ENCODE data around the gene PGPEP1. TPM values are rescaled to one million over a fixed set of nuclear protein-coding genes. Genes with fewer than 3 reads are reported as not detected.

PGPEP1 gene
- total RNA-seq, 1 donor from 2014 or later, result 12.6 TPM

DNA sequence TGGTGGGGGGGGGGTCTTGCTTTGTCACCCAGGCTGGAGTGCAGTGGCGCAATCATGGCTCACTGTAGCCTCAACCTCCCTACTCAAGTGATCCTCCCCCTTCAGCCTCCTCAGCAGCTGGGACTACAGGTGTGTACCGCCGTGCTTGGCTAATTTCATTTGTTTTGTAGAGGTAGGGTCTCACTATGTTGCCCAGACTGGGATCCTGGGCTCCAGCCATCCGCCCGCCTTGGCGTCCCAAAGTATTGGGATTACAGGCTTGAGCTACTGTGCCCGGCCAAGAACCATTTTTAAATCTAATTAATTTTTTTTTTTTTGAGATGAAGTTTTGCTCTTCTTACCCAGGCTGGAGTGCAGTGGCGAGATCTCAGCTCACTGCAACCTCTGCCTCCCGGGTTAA lies 40.7 kb upstream of the PGPEP1 start:
- no peaks in the 10 kb centered on the region for H3K27me3 ChIP-seq (ENCODE audit: control insufficient read depth, insufficient read depth, low read length)
- TF ChIP-seq, protein P1, sequence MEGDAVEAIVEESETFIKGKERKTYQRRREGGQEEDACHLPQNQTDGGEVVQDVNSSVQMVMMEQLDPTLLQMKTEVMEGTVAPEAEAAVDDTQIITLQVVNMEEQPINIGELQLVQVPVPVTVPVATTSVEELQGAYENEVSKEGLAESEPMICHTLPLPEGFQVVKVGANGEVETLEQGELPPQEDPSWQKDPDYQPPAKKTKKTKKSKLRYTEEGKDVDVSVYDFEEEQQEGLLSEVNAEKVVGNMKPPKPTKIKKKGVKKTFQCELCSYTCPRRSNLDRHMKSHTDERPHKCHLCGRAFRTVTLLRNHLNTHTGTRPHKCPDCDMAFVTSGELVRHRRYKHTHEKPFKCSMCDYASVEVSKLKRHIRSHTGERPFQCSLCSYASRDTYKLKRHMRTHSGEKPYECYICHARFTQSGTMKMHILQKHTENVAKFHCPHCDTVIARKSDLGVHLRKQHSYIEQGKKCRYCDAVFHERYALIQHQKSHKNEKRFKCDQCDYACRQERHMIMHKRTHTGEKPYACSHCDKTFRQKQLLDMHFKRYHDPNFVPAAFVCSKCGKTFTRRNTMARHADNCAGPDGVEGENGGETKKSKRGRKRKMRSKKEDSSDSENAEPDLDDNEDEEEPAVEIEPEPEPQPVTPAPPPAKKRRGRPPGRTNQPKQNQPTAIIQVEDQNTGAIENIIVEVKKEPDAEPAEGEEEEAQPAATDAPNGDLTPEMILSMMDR (IDR thresholded peaks at IDR 0.05; ENCODE audit: insufficient read depth, low read length, severe bottlenecking), result no peak
- H3K36me3 ChIP-seq (ENCODE audit: control insufficient read depth, insufficient read depth, low read length), result no peaks in the 10 kb centered on the region
- FAIRE-seq (no peak), DNase-seq (ENCODE audit: low read depth) (no peak)
- no peak overlapping the region for H3K4me3 ChIP-seq (ENCODE audit: low read depth, low read length)

DNA sequence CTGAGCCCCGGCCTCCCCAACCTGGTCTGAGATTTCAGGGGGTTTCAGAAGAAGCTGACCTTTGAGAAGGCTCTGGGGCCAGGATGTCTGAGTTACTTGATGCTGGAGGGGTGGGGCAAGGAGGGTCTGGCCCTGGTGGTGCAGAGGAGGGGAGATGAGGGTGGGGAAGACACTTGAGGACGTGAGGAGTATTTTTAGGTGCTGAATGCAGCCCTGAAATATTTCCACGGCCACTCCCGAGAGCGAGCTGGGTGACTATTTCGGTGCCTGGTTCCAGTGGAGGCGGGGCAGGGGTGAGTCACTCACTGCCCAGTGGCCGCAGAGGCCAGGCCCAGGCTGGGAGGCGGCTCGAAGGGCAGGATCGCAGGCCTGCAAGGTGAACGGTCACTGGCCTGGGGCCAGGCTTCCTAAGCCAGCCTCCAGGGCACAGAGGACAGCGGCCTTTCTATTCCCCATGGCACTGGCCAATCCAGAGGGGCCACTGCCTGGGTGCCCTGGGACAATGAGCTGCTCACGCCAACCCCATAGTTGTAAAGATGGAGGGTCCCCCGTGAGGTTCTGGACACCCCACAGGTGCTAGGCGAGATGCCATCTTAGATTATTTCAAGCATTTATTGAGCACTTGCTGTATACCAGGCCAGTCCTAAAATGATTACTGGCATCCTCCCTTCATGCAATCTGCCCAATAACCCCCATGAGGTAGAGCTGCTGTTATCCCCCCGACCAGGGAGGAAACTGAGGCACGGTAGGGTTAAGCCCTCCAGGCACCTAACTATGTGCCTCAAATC lies 39.3 kb upstream of the PGPEP1 start:
- no peak overlapping the region for H3K4me3 ChIP-seq (ENCODE audit: low read depth, low read length)
- TF ChIP-seq, protein P1 (IDR thresholded peaks at IDR 0.05; ENCODE audit: insufficient read depth, low read length, severe bottlenecking), result no peak
- no peaks in the 10 kb centered on the region for H3K27me3 ChIP-seq (ENCODE audit: control insufficient read depth, insufficient read depth, low read length)
- DNase-seq (ENCODE audit: low read depth), result no peak
- FAIRE-seq, result no peak
- H3K36me3 ChIP-seq (ENCODE audit: control insufficient read depth, insufficient read depth, low read length), result peaks cover 1% of the 10 kb centered on the region

- peaks cover 3% of the 10 kb centered on the region for H3K36me3 ChIP-seq (ENCODE audit: control insufficient read depth, insufficient read depth, low read length)
- no peak for DNase-seq (ENCODE audit: low read depth)
- H3K4me3 ChIP-seq (ENCODE audit: low read depth, low read length), result no peak overlapping the region
- no peak for FAIRE-seq
- H3K27me3 ChIP-seq (ENCODE audit: control insufficient read depth, insufficient read depth, low read length), result no peaks in the 10 kb centered on the region
- TF ChIP-seq, protein P1 (IDR thresholded peaks at IDR 0.05; ENCODE audit: insufficient read depth, low read length, severe bottlenecking), result no peak
These were observed 38.7 kb upstream of the PGPEP1 start for GRCh38 chr19:18301718-18302111.

- Histone ChIP-seq H3K27me3 (ENCODE audit: control insufficient read depth, insufficient read depth, low read length) (no peaks in the 10 kb centered on the region), H3K4me3 (ENCODE audit: low read depth, low read length) (peak overlapping the region; percentile 19), H3K36me3 (ENCODE audit: control insufficient read depth, insufficient read depth, low read length) (peaks cover 10% of the 10 kb centered on the region)
- TF ChIP-seq, protein P1 (IDR thresholded peaks at IDR 0.05; ENCODE audit: insufficient read depth, low read length, severe bottlenecking), result no peak
- FAIRE-seq (no peak), DNase-seq (ENCODE audit: low read depth) (no peak)
These were observed 36.3 kb upstream of the PGPEP1 start for GRCh38 chr19:18304208-18304457.

- TF ChIP-seq, protein P1 (IDR thresholded peaks at IDR 0.05; ENCODE audit: insufficient read depth, low read length, severe bottlenecking), result no peak
- H3K4me3 ChIP-seq (ENCODE audit: low read depth, low read length), result peak overlapping the region; percentile 19
- DNase-seq (ENCODE audit: low read depth), result peak; percentile 46
- no peaks in the 10 kb centered on the region for H3K27me3 ChIP-seq (ENCODE audit: control insufficient read depth, insufficient read depth, low read length)
- H3K36me3 ChIP-seq (ENCODE audit: control insufficient read depth, insufficient read depth, low read length), result peaks cover 10% of the 10 kb centered on the region
- no peak for FAIRE-seq
These were observed 35.7 kb upstream of the PGPEP1 start for GRCh38 chr19:18304458-18305310.
